Progenitor cell of endocrine pancreas (in vitro differentiated cells): ENCODE results near the gene MACROD2. TPM values are rescaled to one million over a fixed set of nuclear protein-coding genes. Genes with fewer than 3 reads are reported as not detected.

ENCODE experiments used
- DNase-seq: peaks from one replicate; pipeline ENCODE4 v3.0.0; 2021; ENCODE audit warnings: low spot score; ENCODE audit not compliant: unreplicated experiment
- H3K27ac Mint-ChIP-seq: 2 replicates; pipeline ENCODE4 v1.8.0; 2021; ENCODE audit warnings: mild to moderate bottlenecking, moderate library complexity, mixed read lengths
- H3K27me3 Mint-ChIP-seq: 2 replicates; pipeline ENCODE4 v1.8.0; 2021; ENCODE audit warnings: mixed read lengths
- H3K36me3 Mint-ChIP-seq: 2 replicates; pipeline ENCODE4 v1.8.0; 2022; ENCODE audit warnings: mixed read lengths; ENCODE audit not compliant: insufficient read depth
- H3K4me1 Mint-ChIP-seq: 2 replicates; pipeline ENCODE4 v1.8.0; 2021; ENCODE audit warnings: low read depth, mixed read lengths
- H3K4me3 Mint-ChIP-seq: 2 replicates; pipeline ENCODE4 v1.8.0; 2021; ENCODE audit warnings: low read depth, mild to moderate bottlenecking, moderate library complexity, mixed read lengths
- H3K9me3 Mint-ChIP-seq: 2 replicates; pipeline ENCODE4 v1.8.0; 2021; ENCODE audit warnings: low read depth, mixed read lengths
- total RNA-seq: library from RNA; stranded (reverse); gene quantifications from 2 replicates; pipeline ENCODE4 v1.2.1, GENCODE V29; 2021
- TF ChIP-seq, protein P1 (sequence below): fragments of 200-600 bp; sonication (generic); IDR thresholded peaks from one replicate; pipeline ENCODE4 v1.5.0; 2021; ENCODE audit warnings: antibody characterized with exemption, mild to moderate bottlenecking; ENCODE audit not compliant: unreplicated experiment

MACROD2 gene
- total RNA-seq, 1 donor from 2014 or later, result 7.6 TPM

DNA sequence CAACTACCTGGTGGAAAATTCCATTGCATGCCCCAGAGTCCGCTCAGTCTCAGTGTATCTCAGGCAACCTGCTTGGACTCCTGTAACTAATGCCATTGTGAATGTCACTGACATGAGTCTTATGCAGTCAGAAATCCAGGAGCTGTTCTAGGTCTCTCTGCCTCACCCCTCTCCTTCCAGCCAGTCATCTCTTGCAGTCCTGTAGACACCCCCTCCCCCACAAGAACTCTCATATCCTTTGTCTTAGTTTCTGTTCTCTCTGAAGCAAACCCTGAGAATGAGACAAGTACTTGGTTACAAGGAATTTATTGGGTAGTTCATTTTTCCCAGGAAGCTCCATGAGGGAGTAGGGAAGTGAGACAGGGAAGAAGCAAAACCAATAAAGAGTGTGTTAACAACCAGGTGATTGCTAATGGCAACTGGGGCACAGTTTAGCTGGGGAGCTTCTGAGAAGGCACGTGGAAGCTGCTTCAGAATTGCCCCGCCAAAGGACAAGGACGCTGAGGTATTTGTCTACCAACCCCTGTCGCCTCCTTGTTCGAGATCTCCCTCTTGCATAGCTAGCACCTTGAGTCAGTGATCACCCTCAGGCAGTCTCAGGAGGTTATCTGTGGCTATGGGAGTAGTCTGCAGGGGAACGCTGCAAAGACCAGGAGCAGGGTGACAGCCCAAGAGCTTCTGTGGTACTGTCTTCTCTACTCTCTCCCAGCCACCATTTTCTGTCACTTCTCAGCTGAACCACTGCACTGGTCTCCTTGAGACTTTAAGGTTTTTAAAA lies 1253.5 kb downstream of the MACROD2 start:
- no peaks in the 10 kb centered on the region for H3K4me1 Mint-ChIP-seq
- no peak overlapping the region for H3K4me3 Mint-ChIP-seq
- H3K27me3 Mint-ChIP-seq, result no peaks in the 10 kb centered on the region
- no peaks in the 10 kb centered on the region for H3K36me3 Mint-ChIP-seq
- no peak overlapping the region for H3K27ac Mint-ChIP-seq
- DNase-seq, result no peak
- H3K9me3 Mint-ChIP-seq, result peaks cover 6% of the 10 kb centered on the region
- TF ChIP-seq, protein P1, sequence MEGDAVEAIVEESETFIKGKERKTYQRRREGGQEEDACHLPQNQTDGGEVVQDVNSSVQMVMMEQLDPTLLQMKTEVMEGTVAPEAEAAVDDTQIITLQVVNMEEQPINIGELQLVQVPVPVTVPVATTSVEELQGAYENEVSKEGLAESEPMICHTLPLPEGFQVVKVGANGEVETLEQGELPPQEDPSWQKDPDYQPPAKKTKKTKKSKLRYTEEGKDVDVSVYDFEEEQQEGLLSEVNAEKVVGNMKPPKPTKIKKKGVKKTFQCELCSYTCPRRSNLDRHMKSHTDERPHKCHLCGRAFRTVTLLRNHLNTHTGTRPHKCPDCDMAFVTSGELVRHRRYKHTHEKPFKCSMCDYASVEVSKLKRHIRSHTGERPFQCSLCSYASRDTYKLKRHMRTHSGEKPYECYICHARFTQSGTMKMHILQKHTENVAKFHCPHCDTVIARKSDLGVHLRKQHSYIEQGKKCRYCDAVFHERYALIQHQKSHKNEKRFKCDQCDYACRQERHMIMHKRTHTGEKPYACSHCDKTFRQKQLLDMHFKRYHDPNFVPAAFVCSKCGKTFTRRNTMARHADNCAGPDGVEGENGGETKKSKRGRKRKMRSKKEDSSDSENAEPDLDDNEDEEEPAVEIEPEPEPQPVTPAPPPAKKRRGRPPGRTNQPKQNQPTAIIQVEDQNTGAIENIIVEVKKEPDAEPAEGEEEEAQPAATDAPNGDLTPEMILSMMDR, result no peak

GRCh38 chr20:15251171-15251570 lies 1255.9 kb downstream of the MACROD2 start:
- Mint-ChIP-seq H3K27me3 (no peaks in the 10 kb centered on the region), H3K27ac (no peak overlapping the region), H3K9me3 (peaks cover 10% of the 10 kb centered on the region), H3K4me1 (peaks cover 6% of the 10 kb centered on the region), H3K36me3 (peaks cover 4% of the 10 kb centered on the region), H3K4me3 (no peak overlapping the region)
- no peak for DNase-seq
- TF ChIP-seq, protein P1, result no peak

DNA sequence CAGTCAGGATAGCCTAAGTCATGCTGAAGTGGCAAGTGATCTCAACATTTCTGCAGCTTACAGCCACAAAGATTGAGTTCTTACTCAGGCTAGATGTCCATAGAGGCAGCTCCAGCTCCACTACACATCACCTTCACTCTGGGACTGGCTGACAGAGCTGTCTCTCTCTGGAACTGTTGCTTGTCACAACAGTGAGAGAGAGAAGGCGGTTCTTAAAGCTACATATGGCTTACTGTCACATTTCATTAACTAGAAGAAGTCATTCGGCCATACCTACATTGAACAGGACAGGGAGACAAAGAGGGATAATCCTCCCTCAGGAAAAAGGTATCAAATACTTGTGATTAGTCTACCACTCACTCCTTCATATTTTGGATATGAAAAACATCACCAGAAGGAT lies 1257.0 kb downstream of the MACROD2 start:
- Mint-ChIP-seq H3K27me3 (no peaks in the 10 kb centered on the region), H3K36me3 (peaks cover 4% of the 10 kb centered on the region), H3K4me1 (peaks cover 6% of the 10 kb centered on the region), H3K4me3 (no peak overlapping the region), H3K27ac (no peak overlapping the region), H3K9me3 (peaks cover 10% of the 10 kb centered on the region)
- DNase-seq, result no peak
- TF ChIP-seq, protein P1, result no peak

GRCh38 chr20:15253431-15253830 lies 1258.1 kb downstream of the MACROD2 start:
- no peak overlapping the region for H3K27ac Mint-ChIP-seq
- H3K4me3 Mint-ChIP-seq, result no peak overlapping the region

GRCh38 chr20:15256676-15257568 lies 1261.6 kb downstream of the MACROD2 start:
- Mint-ChIP-seq H3K36me3 (peaks cover 4% of the 10 kb centered on the region), H3K4me1 (peaks cover 6% of the 10 kb centered on the region), H3K27me3 (no peaks in the 10 kb centered on the region), H3K27ac (no peak overlapping the region), H3K4me3 (no peak overlapping the region), H3K9me3 (peaks cover 10% of the 10 kb centered on the region)
- DNase-seq, result no peak
- TF ChIP-seq, protein P1, result no peak

More at GRCh38 chr20:15253431-15253830, 1258.1 kb downstream of the MACROD2 start:
- Mint-ChIP-seq H3K27me3 (no peaks in the 10 kb centered on the region), H3K4me1 (peaks cover 6% of the 10 kb centered on the region), H3K9me3 (peaks cover 10% of the 10 kb centered on the region), H3K36me3 (peaks cover 4% of the 10 kb centered on the region)
- TF ChIP-seq, protein P1, result no peak
- no peak for DNase-seq
